GM19452 (cell line): Measurements from ENCODE around the gene CLCN4.

ENCODE experiments used
- ATAC-seq: cut with Tn5 transposase; IDR thresholded peaks from one replicate; pipeline ENCODE4 v1.9.1; 2021; ENCODE audit not compliant: unreplicated experiment

Gene CLCN4

DNA sequence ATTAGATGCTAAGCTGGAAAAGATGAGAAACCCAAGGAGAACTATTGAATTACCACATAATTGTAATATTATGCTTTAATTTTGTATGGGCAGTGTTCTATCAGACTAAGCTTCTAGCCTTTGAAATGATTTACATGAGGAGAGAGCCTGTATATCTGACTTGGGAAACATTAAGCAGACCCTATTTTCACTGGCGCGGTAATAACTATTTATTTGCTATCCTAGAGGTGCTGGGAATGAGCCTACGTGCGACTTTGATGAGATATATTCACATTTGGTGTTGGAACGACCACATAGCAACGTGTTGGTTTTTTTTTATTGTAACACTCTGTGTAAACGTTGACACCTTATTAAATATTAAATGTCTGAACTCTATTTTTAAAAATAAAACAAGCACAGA lies 80.5 kb downstream of the CLCN4 start:
- no peak for ATAC-seq

DNA sequence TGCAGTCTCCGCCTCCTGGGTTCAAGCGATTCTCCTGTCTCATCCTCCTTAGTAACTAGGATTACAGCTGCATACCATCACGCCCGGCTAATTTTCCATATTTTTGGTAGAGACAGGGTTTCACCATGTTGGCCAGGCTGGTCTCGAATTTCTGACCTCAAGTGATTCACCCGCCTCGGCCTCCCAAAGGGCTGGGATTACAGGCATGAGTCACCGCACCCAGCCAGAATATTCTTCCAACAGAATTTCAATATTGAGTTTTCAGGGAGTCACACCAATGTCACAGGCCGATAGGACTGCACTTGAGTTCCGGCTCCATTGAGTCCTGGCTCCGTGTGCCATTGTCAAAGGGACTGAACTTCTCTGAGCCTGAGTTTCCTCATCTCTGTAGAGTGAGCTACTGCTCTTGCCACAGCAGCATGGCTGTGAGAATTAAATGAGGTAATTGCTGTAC lies 82.9 kb downstream of the CLCN4 start:
- ATAC-seq: no peak

DNA sequence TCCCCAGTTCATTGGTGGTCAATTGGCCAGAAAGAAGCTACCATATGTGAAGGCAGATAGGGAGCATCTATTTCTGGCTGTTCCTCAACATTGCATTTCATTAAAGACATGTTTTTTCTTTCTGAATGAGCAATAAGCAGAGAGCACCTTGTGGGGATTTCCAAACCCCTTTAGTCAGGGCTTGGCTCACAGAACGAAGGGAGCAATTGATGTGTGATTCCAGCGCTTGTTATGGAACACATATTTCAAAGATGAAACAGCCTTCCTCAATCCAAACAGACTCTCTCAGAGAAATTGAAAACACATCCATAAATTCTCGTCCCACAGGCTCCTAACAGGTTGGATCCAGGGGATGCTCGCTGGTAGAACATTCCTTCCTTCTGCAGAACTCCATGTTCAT lies 84.1 kb downstream of the CLCN4 start:
- no peak for ATAC-seq

DNA sequence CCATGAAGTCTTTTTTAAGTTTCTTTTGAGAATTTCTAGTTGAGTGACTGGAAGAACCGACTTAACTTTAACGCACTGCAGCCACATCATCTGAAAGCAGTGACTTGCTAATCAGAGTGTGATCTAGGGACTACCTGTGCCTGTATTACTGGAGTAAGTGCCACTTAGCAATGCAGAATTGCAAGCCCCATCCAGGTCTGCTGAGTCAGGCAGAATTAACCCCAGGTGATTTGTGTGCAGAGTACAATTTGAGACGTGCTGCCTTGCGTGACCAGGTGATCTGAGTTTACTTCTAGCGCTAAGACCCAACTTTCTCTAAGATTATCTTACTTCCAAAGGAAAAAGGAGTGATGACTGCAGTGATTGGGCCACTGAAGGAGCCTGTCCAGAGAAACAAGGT lies 85.3 kb downstream of the CLCN4 start:
- no peak for ATAC-seq

DNA sequence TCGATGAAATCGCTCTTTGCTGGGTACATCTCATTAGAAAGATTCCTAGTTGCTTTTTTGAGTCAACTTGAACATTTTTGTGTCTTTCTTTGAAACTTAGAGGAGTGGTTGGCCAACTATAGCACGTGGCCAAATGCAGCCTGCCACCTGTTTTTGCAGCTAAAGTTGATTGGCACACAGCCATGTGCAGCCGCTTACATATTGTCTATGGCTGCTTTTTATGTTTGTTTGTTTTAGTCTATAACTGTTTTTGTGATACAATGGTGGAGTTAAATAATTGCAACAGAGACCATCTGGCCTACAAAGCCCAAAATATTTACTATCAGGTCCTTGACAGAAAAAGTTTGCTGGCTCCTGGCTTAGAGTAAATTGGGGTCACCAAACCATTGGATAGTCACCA lies 86.3 kb downstream of the CLCN4 start:
- ATAC-seq: no peak

DNA sequence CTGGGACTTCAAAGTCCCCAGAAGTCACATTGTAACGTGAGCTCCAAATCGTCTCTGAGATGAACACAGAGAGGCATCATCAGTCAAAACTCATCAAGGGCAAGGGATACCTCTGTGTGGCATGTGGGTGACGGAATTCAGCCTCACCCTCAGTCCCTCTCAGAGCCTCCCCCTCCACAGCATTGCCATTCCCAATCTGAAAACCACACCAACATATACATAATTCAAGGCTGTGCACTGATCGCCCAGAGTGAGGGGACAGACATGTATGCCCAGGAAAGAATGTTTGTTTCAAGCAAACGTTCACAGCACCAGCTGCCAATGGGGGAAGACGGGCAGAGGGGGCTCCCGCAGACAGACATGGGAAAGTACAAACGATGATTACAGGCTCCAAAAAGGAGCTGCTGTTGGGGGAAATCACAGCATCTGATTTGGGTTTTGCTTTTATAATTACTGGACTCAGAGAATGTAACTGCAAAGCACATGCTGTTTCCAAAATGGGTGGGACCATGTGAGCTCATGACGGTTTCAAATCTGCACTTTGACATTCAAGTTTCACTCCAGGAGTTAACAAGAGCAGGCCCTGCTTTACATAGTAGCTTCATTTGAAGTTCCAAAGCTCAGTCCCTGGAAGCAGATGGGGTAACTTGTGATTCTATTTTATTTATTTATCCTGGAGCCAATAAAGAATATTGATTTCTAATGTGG lies 88.3 kb downstream of the CLCN4 start:
- no peak for ATAC-seq

DNA sequence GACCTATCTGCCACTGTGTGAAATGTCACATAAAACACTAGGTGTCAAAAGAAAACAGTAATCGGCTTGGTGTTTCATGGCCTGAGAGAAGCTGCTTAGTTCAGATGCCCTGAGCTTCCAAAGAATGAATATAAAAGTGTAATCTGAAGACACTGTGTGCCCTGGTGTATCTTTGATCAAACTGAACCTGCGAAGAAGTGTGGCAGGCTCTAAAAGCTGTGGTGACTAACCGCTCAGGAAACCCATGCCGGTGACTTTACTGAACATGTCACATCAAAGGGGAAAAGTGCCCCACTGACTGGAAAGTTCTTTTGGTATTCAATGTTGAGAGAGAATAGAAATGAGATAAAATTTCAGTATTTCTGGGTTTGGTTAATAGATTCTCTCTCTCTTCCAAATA lies 89.1 kb downstream of the CLCN4 start:
- no peak for ATAC-seq

DNA sequence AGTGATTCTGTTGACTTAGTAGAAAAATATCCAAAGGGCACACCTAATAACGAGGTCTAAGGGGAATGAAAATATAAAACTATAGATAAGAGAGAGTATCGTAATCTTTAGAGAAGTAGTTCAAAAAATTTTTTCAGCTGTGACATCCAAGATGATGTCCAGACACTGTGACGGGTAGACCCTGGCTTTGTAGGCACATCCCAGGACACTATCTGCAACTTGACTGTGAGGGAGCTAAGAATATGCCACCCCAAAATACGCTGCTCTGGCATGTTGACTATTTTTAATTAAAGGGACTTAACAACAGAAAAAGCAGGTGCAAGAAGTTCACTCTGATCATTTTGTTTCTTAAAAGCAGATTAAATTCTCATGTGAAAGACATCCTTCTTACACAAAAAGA lies 89.5 kb downstream of the CLCN4 start:
- ATAC-seq: no peak

DNA sequence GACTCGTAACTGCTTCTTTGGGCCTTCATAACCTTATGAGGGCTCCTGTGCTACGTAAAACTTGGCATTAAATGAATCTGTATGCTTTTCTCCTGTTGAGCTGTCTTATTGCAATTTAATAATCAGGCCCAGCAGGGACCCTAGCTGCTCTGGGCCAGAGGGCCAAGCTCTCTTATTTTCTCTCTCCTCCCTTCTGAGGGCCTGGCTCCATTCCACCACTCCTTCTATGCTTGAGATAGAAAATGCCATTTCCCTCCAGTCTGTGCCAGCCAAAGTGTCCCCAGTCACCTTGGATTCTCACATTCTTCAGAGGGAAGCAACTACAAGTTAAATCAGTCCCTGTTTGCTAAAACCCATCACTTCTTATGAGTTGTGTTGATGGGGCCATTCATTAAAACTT lies 90.1 kb downstream of the CLCN4 start:
- ATAC-seq: no peak

DNA sequence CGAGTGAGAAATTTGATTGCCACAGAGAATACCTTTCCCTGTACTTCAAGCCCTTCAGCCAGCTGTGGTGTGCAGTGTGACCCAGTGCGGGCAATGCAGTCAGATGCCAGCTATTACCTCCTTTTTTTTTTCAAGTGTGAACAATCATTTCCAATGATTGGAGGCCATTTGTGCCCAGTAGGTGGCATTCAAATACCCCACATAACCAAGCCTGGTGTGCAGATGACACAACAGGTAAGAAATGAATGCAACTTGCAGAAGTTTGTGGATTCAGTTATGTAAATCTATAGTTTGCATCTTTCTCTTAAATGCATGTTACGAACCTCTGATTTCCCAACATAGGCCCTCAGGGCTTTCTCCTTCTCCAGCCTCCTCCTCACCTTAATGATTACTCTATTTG lies 98.0 kb downstream of the CLCN4 start:
- ATAC-seq: no peak

DNA sequence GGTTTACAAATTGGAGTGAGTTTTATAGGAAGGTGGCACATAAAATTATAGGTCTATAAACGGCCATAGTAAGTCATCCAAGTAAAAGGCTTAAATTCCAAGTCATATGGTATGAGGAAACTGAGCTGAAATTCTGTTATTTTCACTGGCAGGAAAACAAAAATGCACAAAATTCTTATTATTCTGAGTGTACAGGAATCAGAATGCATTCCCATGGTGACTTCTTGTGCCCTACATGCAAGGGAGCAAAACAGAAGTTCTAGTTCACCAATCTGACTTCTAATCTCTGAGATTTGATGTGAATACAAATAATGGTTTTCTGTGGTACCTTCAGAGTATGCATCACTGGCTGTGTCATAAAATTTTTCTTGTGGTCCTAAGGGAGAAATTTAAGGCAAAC lies 102.9 kb downstream of the CLCN4 start:
- ATAC-seq: no peak

DNA sequence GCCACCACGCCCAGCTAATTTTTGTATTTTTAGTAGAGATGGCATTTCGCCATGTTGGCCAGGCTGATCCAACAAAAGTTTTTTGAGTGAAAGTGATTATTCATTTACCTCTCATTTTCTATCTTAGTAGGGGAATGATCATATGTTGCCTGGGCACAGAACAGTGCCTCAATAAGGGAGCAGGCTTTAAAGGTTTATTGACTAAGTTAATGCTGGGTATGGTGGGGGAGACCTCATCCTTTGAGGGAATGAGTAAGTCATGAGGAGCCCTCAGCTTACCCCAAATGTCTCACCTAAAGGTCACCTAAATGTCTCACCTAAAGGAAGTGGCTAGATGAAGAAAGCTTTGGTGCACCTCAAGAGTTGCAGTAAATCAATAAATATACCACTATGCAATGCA lies 109.0 kb downstream of the CLCN4 start:
- no peak for ATAC-seq

DNA sequence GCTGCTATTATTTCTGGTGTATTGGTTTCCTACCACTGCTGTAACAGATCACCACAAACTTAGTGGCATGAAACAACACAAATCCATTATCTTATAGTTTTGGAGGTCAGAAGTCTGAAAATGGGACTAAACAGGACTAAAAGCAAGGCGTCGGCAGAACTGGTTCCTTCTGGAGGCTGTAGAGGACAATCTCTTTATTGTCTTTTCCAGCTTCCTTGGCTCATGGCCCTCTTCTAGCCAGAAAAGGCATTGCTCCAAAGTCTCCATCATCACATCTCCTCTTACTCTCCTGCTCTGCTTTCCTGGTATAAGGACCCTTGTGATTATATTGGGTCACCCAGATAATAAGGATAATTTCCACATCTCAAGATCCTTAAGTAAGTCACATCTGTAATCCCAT lies 121.9 kb downstream of the CLCN4 start:
- ATAC-seq: no peak

DNA sequence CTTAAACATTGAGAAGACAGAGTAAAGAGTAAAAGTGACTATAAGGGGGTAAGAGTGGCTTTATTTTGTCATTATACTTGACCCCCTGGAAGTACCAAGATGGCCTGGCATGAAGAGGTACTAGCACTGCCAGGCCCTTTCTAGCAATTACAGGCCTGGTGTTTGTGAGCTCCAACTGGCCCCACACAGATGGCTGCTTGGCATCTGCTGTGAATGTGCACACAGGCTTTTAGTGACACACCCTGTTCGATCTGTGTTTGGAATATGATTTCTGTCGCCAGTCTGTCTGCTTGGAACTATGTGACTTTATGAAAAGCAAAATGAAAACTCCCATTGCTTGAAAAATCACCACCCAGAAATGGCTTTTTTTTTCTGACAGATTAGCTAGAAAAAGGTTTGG lies 123.3 kb downstream of the CLCN4 start:
- no peak for ATAC-seq

DNA sequence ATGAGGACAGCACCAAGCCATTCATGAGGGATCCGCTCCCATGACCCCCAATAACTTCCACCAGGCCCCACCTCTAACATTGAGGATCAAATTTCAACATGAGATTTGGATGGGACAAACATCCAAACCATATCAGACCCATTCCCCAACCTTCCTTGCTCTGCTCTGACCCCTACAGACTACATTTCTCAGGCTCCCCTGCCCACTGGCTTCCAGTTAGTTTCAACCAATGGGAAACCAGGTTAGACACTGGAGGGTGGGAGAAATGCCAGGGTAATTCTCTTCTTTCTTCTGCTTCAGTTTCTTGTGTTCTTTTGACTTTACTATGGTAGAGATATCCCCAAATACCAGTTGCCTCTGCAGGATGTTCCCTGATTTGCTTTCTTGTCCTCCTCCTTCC lies 125.7 kb downstream of the CLCN4 start:
- ATAC-seq: no peak

DNA sequence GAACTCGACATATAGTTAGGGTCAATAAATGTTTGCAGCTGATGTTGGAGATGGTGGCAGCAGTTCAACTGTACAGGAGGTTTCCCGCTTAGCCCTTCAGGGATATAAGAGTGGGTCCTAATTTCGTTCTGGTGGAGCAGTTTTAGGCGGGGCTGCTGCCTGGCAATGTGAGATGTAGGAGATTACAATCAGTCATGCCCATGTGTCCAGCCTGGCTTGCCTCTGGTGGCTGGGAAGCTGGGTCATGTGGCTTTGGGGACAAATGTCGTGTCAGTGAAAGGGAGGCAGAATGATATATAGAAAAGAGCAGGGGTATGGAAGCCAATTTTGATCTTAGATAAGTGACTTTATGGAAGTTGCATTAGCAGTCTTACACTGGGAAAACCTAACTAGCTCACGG lies 129.4 kb downstream of the CLCN4 start:
- no peak for ATAC-seq
